Measurements from ENCODE around the gene FANCD2OS.
"Not testable (repeated sequence)": the region's sequence is repeated elsewhere in the genome, so short reads cannot be mapped to it uniquely, and the experiment has no call there.

GRCh38 chr3:10091387-10091786 is 16.7 kb downstream of the FANCD2OS start:
- TF ChIP-seq CTCF, POLR2A, EP300 (IDR thresholded peaks at IDR 0.05): not testable (repeated sequence)

Data from gastroesophageal sphincter (tissue), 3 donors.